ENCODE data around the gene ULK4. TPM values are rescaled to one million over a fixed set of nuclear protein-coding genes. Genes with fewer than 3 reads are reported as not detected.

ULK4 gene
- total and polyA plus RNA-seq, 9 donors: 2.4 to 58.7 (median 7.3) TPM

GRCh38 chr3:41418961-41419691 lies 542.8 kb downstream of the ULK4 start:
- no peaks in the 10 kb centered on the region for H3K36me3 ChIP-seq
- WGBS, 3 donors: 50 to 54% (median 53%) methylated on average over 7 of the region's 7 CpGs
- no peaks in the 10 kb centered on the region for H3K9me3 ChIP-seq
- H3K27me3 ChIP-seq: no peaks in the 10 kb centered on the region
- no peak for DNase-seq
- TF ChIP-seq EP300 (IDR thresholded peaks at IDR 0.05) (no peak), CTCF (IDR thresholded peaks at IDR 0.05) (no peak), POLR2A (IDR thresholded peaks at IDR 0.05) (no peak)
- H3K4me1 ChIP-seq (ENCODE audit: insufficient read depth): no peaks in the 10 kb centered on the region
- intact Hi-C loops (cut with DNase I): no loop called here
- H3K4me3 ChIP-seq: no peak overlapping the region
- H3K27ac ChIP-seq: no peak overlapping the region

GRCh38 chr3:41417574-41417973 lies 544.3 kb downstream of the ULK4 start:
- H3K27ac ChIP-seq: no peak overlapping the region
- no peaks in the 10 kb centered on the region for H3K27me3 ChIP-seq
- H3K9me3 ChIP-seq: no peaks in the 10 kb centered on the region
- H3K36me3 ChIP-seq: no peaks in the 10 kb centered on the region
- no peaks in the 10 kb centered on the region for H3K4me1 ChIP-seq (ENCODE audit: insufficient read depth)
- no peak for TF ChIP-seq CTCF (IDR thresholded peaks at IDR 0.05)
- no peak for TF ChIP-seq EP300 (IDR thresholded peaks at IDR 0.05)
- TF ChIP-seq POLR2A (IDR thresholded peaks at IDR 0.05): no peak
- no peak for DNase-seq
- intact Hi-C loops (cut with DNase I): no loop called here
- WGBS, 3 donors: 25 to 50% (median 31%) methylated on average over 3 of the region's 3 CpGs
- no peak overlapping the region for H3K4me3 ChIP-seq

- H3K36me3 ChIP-seq: no peaks in the 10 kb centered on the region
- no peak overlapping the region for H3K27ac ChIP-seq
- DNase-seq: no peak
- H3K4me1 ChIP-seq (ENCODE audit: insufficient read depth): no peaks in the 10 kb centered on the region
- TF ChIP-seq CTCF (IDR thresholded peaks at IDR 0.05) (no peak), POLR2A (IDR thresholded peaks at IDR 0.05) (no peak), EP300 (IDR thresholded peaks at IDR 0.05) (no peak)
- intact Hi-C loops (cut with DNase I): no loop called here
- 61 to 72% (median 71%) methylated on average over 1 of the region's 1 CpG for WGBS, 3 donors
- no peak overlapping the region for H3K4me3 ChIP-seq
- H3K9me3 ChIP-seq: no peaks in the 10 kb centered on the region
- H3K27me3 ChIP-seq: no peaks in the 10 kb centered on the region
Observed at GRCh38 chr3:41411065-41411464, 550.8 kb downstream of the ULK4 start.

GRCh38 chr3:41405466-41405865 lies 556.4 kb downstream of the ULK4 start:
- no peak for DNase-seq
- H3K9me3 ChIP-seq: no peaks in the 10 kb centered on the region
- no peaks in the 10 kb centered on the region for H3K36me3 ChIP-seq
- WGBS, 3 donors: 84 to 94% (median 86%) methylated on average over 2 of the region's 2 CpGs
- H3K27ac ChIP-seq: no peak overlapping the region
- H3K4me1 ChIP-seq (ENCODE audit: insufficient read depth): no peaks in the 10 kb centered on the region
- TF ChIP-seq EP300 (IDR thresholded peaks at IDR 0.05): no peak
- intact Hi-C loops (cut with DNase I): no loop called here
- H3K27me3 ChIP-seq: no peaks in the 10 kb centered on the region
- H3K4me3 ChIP-seq: no peak overlapping the region

- no peak for TF ChIP-seq EP300 (IDR thresholded peaks at IDR 0.05)
- TF ChIP-seq CTCF (IDR thresholded peaks at IDR 0.05): no peak
- 89 to 97% (median 92%) methylated on average over 1 of the region's 1 CpG for WGBS, 3 donors
- intact Hi-C loops (cut with DNase I): no loop called here
- Histone ChIP-seq H3K4me1 (ENCODE audit: insufficient read depth) (no peaks in the 10 kb centered on the region), H3K27ac (no peak overlapping the region), H3K4me3 (no peak overlapping the region), H3K9me3 (no peaks in the 10 kb centered on the region), H3K36me3 (no peaks in the 10 kb centered on the region), H3K27me3 (no peaks in the 10 kb centered on the region)
- DNase-seq: no peak
Observed at GRCh38 chr3:41404582-41404981, 557.3 kb downstream of the ULK4 start.

Data from ovary (tissue), 9 donors.